ENCODE measurements around the gene BNIP2. TPM values are rescaled to one million over a fixed set of nuclear protein-coding genes. Genes with fewer than 3 reads are reported as not detected.
A peak's percentile ranks its signal among the peaks of the same experiment; 100 is the strongest.

Gene BNIP2
- total and polyA plus RNA-seq, 2 of the 13 experiments (the other 11 are each of a cell fraction or from before 2014, with no cell fraction given): 17.4 to 57.6 TPM

DNA sequence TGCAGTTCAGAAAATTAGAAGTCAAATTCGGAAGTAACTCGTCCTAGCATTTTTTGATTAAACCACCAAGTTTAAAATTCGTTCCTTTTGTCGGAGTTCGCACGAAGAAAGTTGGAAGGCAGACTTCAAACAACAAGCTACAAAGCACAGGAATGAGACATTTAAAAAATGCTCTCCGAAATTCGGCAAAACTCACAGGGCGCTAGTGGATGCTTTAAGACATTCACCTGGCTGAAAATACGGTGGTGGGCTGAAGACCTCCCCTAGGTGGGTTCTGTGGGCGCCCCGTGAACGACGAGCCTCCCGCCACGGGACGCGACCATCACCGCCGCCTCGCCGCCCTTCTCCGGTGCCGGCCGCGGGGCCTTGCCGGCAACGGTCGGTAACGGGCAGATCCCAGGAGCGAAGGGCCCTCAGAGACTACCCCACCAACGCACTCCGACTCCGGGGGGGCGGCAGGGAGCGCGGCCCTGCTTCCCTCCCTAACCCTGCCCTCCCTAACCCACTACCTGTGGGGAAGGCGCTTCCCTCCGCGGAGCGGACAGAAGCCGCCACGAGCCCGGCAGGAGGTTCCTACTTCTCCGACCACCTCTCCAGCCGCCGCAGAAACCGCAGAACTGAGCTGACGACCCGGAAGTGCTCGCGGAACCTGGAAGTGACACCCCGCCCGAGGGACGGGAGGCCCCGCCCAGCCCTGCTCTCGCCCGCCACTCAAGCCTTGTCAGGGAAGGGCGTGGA lies 32.1 kb downstream of the BNIP2 start, which contains the start of gene GTF2A2 (continued):
- peak; percentile 13; the same call in 1 of the 2 replicates for TF ChIP-seq SOX5 (CRISPR knock-in tag; IDR thresholded peaks at IDR 0.05; ENCODE audit: borderline replicate concordance)
- TF ChIP-seq MEF2D (CRISPR knock-in tag; IDR thresholded peaks at IDR 0.05): peak; percentile 86
- TF ChIP-seq SMAD9 (CRISPR knock-in tag; IDR thresholded peaks at IDR 0.05): no peak
- TF ChIP-seq ZNF589 (CRISPR knock-in tag; conservative IDR thresholded peaks at IDR 0.05): 0 out of 2 replicates have a peak, but pooled peaks have one; percentile 38
- TF ChIP-seq, protein P1, sequence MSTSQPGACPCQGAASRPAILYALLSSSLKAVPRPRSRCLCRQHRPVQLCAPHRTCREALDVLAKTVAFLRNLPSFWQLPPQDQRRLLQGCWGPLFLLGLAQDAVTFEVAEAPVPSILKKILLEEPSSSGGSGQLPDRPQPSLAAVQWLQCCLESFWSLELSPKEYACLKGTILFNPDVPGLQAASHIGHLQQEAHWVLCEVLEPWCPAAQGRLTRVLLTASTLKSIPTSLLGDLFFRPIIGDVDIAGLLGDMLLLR (CRISPR knock-in tag; IDR thresholded peaks at IDR 0.05): no peak; the same call in 1 of the 2 replicates
- TF ChIP-seq, protein P2, sequence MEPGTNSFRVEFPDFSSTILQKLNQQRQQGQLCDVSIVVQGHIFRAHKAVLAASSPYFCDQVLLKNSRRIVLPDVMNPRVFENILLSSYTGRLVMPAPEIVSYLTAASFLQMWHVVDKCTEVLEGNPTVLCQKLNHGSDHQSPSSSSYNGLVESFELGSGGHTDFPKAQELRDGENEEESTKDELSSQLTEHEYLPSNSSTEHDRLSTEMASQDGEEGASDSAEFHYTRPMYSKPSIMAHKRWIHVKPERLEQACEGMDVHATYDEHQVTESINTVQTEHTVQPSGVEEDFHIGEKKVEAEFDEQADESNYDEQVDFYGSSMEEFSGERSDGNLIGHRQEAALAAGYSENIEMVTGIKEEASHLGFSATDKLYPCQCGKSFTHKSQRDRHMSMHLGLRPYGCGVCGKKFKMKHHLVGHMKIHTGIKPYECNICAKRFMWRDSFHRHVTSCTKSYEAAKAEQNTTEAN (CRISPR knock-in tag; conservative IDR thresholded peaks at IDR 0.05): peak; percentile 44; the same call in 1 of the 2 replicates
- TF ChIP-seq, protein P3, sequence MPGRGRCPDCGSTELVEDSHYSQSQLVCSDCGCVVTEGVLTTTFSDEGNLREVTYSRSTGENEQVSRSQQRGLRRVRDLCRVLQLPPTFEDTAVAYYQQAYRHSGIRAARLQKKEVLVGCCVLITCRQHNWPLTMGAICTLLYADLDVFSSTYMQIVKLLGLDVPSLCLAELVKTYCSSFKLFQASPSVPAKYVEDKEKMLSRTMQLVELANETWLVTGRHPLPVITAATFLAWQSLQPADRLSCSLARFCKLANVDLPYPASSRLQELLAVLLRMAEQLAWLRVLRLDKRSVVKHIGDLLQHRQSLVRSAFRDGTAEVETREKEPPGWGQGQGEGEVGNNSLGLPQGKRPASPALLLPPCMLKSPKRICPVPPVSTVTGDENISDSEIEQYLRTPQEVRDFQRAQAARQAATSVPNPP (CRISPR knock-in tag; IDR thresholded peaks at IDR 0.05): no peak
- TF ChIP-seq ZNF234 (CRISPR knock-in tag; conservative IDR thresholded peaks at IDR 0.05): peak; percentile 59; the same call in 1 of the 2 replicates
- no peak for TF ChIP-seq FIP1L1 (IDR thresholded peaks at IDR 0.05; ENCODE audit: borderline replicate concordance, insufficient read depth, low read depth, low read length)
- TF ChIP-seq, protein P4, sequence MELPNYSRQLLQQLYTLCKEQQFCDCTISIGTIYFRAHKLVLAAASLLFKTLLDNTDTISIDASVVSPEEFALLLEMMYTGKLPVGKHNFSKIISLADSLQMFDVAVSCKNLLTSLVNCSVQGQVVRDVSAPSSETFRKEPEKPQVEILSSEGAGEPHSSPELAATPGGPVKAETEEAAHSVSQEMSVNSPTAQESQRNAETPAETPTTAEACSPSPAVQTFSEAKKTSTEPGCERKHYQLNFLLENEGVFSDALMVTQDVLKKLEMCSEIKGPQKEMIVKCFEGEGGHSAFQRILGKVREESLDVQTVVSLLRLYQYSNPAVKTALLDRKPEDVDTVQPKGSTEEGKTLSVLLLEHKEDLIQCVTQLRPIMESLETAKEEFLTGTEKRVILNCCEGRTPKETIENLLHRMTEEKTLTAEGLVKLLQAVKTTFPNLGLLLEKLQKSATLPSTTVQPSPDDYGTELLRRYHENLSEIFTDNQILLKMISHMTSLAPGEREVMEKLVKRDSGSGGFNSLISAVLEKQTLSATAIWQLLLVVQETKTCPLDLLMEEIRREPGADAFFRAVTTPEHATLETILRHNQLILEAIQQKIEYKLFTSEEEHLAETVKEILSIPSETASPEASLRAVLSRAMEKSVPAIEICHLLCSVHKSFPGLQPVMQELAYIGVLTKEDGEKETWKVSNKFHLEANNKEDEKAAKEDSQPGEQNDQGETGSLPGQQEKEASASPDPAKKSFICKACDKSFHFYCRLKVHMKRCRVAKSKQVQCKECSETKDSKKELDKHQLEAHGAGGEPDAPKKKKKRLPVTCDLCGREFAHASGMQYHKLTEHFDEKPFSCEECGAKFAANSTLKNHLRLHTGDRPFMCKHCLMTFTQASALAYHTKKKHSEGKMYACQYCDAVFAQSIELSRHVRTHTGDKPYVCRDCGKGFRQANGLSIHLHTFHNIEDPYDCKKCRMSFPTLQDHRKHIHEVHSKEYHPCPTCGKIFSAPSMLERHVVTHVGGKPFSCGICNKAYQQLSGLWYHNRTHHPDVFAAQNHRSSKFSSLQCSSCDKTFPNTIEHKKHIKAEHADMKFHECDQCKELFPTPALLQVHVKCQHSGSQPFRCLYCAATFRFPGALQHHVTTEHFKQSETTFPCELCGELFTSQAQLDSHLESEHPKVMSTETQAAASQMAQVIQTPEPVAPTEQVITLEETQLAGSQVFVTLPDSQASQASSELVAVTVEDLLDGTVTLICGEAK (IDR thresholded peaks at IDR 0.05): peak; percentile 52
- TF ChIP-seq, protein P4 (CRISPR knock-in tag; IDR thresholded peaks at IDR 0.05): peak; percentile 77
- TF ChIP-seq ZNF7 (CRISPR knock-in tag; IDR thresholded peaks at IDR 0.05): no peak
- no peak for TF ChIP-seq MLLT10 (CRISPR knock-in tag; IDR thresholded peaks at IDR 0.05)
- no peak for TF ChIP-seq CC2D1A (CRISPR knock-in tag; IDR thresholded peaks at IDR 0.05)
- TF ChIP-seq ZNF446 (CRISPR knock-in tag; IDR thresholded peaks at IDR 0.05): no peak; the same call in 1 of the 2 replicates
- TF ChIP-seq NFYC (CRISPR knock-in tag; IDR thresholded peaks at IDR 0.05): peak; percentile 23; the same call in 1 of the 2 replicates
